NCI-H2081 (cell line): ENCODE results near the gene PTX4.
A peak's percentile ranks its signal among the peaks of the same experiment; 100 is the strongest.
"Not testable (repeated sequence)": the region's sequence is repeated elsewhere in the genome, so short reads cannot be mapped to it uniquely, and the experiment has no call there.

Experiments used
- DNase-seq, 2 experiments: peaks; one replicate each; lab custom pipeline; 2025; lab: John Stamatoyannopoulos, UW

PTX4 gene

GRCh38 chr16:1481906-1482835, 6.6 kb downstream of the PTX4 start:
- no peak for DNase-seq

- DNase-seq: not testable (repeated sequence)
Observed at GRCh38 chr16:1478937-1479336, 9.8 kb downstream of the PTX4 start.

DNA sequence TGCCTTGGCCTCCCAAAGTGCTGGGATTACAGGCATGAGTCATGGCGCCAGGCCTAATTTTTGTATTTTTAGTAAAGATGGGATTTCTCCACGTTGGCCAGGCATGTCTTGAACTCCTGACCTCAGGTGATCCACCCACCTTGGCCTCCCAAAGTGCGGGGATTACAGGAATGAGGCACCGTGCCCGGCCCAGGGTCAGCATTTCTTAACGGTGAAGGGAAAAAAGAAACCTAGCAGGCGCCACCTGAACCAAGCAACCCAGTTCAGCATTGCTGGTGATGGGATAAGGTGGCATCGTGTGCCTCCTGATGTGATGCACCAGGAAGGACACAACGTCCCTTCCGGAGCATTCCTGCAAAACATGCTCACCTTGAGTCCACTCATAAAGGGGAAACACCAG, 11.7 kb downstream of the PTX4 start:
- DNase-seq: no peak

DNA sequence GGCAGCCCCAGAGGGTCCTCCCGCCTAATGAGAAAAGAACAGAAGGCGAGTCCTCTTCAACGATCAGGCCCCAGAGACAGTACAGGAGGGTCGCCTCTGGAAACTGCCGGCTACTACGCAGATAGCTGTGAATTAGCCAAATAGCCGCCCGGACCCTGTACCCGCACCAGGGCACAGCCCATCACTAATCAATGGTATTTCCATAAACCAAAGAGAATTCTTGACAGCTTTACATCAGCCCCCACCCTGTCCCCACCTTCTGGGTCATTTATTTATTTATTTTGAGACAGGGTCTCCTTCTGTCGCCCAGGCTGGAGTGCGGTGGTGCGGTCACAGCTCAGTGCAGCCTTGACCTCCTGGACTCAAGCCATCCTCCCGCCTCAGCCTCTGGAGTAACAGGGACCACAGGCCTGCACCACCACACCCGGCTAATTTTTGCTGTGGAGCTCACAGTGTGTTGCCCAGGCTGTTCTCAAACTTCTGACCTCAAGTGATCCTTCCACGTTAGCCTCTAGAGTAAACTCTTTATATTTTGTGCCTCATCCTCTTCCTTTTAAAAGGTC, 13.1 kb downstream of the PTX4 start:
- DNase-seq: no peak

DNA sequence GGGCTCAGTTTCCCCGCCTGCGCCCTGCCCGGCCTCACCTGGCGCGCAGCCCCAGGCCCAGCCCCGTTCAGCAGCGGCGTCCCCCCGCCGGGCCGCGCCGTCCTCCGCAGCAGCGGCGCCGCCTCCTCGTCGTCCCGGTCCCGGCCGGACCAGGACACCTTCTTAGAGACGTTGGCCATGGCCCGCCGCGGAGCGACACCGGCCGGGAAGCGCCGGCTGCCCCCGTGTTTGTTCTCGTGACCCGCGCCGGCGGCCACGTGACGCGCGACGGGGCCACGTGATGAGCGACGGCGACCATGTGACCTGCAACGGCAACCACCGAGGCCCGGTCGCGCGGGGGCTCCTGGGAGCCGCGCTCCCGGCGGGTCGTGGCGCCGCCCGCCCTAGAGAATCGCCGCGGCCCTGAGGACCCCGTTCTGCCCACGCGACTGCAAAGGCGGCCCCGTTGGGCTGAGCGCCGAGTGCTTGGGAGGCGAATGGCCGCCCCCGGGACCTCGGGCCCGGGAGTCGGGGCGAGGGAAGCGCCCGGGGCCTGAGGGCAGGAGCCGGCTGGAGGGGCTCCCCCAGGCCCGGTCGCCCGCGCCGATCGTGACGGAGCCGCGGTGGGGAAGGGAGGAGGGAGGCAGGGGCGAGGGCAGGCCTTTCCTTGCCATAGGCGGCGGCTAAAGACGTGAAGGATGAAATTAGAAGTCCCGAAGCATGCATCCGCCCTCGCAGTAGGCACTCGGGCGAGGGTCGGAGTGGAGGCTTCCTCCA, 13.8 kb downstream of the PTX4 start, which contains the start of gene CLCN7:
Gene CLCN7 (minus strand): TSS at position 233 of the 756 bp plus-strand sequence. CDS start 54 bp downstream, at position 179.
- peak; percentile 66 to 81 for DNase-seq

DNA sequence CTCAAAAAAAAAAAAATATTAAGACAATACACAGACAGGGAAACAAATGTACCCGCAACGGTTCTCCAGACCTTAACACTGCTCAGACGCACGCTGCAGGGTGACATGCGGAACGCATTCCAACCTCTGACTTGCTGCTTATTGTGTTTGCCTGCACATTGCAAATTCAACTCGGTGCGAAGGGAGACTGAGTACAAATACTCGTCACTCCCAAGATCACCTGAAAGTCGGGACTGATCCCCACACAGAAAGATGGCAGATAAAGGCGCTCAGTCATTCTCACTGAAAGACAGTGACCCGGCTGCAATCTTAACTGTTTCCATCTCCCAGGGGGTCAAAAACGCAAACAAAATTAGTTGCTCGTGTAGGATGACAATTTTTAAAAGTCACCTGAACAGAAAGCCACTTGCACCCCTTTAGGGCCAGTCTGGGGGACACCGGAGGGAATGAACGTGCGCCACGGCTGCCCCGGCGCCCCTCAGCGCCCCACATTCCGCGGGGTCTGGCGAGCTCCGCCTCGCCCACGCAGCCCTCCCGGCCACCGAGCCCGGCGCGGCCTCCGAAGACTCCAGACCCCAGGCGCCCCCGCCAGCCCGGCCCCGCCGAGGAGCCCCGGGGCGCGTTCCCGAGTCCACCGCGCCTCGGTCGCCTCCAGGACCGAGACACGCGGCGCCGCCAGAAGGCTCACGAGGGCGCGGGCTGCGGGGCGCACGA, 14.5 kb downstream of the PTX4 start:
- no peak for DNase-seq

- DNase-seq: no peak
Observed at GRCh38 chr16:1472974-1473373, 15.8 kb downstream of the PTX4 start.

GRCh38 chr16:1471569-1472194, 17.1 kb downstream of the PTX4 start:
- no peak for DNase-seq

- no peak for DNase-seq
Observed at GRCh38 chr16:1470481-1471251, 18.1 kb downstream of the PTX4 start.

DNA sequence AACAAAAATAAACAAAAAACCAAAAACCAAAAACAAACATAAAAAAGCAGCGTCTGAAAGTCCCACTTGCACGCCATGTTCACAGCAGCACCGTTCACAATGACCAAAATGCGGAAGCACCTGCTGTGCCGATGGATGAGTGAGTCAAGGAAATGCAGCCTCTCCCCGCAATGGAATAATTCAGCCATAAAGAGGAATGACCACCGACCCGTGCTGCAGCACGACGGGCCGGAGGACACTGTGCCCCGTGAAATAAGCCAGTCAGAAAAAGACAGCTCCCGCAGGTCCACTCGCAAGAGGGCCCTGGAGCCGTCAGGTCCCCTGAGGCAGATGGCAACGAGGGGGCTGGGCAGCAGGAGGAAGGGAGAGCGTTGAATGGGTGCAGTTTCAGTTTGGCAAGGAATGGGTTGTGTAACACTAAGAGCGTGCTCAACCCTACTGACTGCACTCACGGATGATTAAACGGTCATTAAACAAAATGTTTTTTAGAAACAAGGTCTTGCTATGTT, 19.0 kb downstream of the PTX4 start:
- no peak for DNase-seq

DNA sequence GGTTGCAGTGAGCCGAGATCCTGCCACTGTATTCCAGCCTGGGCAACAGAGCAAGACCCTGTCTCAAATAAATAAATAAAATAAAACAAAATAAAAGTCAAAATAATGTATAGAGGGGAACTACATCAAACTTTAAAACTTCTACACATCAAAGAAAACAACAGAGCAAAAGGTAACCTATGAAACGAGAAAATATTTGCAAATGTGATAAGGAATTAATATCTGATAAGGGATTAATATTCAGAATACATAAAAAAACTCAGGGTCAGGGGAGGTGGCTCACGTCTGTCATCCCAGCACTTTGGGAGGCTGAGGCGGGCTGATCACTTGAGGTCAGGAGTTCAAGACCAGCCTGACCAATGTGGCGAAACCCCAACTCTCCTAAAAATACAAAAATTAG, 19.6 kb downstream of the PTX4 start:
- not testable (repeated sequence) for DNase-seq

GRCh38 chr16:1468426-1468810, 20.3 kb downstream of the PTX4 start:
- DNase-seq: no peak

- no peak for DNase-seq
Observed at GRCh38 chr16:1466968-1467521, 21.7 kb downstream of the PTX4 start.

- no peak for DNase-seq
Observed at GRCh38 chr16:1466054-1466453, 22.7 kb downstream of the PTX4 start.

DNA sequence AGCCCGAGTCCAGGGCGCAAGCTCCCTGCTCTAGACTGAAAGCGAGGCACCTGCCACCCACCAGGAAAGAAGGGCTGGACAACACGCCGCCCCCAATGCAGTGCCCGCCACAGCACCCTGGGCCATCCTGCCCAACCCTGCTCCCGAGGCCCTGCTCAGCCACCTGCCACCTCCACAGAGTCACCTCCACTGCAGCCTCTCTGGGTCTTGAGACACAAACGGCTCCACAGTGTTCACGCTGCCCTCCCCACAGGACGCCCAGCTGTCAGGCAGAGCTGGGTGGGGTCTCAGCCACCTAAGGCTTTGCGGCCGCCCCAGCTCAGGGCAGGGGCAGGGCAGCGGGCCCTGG, 23.2 kb downstream of the PTX4 start:
- DNase-seq: no peak

DNA sequence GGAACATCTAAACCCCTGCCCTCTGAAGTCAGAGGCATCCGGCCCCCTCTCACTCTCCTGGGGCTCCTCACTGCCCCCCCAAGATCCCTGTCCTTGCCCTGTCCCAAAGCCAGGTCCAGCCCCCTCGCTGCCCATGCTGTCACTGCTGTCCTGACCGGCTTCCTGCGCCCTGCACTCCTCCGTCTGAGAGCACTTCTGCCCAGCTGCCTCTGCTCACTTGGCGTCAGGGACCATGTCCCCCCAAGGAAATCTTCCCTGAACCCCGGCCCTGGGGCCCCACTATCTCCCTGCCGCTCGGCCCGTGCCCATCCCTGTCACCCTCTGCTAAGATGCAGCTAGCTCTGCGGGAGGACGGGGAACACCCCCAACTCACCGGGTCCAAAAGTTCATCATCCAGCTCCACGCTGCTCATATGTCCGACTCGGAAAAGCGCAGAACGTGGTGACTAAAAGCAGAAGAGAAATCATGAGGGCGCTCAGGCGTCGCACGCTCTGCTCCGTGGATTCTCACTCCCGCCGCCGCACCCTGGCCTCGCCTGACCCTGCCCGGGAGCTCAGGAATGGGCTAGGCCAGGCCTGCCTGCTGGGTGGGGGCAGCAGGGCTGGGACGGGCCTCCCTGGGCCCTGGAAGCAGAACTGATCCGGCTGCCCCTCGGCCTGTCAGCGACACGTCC, 23.7 kb downstream of the PTX4 start:
- no peak for DNase-seq

DNA sequence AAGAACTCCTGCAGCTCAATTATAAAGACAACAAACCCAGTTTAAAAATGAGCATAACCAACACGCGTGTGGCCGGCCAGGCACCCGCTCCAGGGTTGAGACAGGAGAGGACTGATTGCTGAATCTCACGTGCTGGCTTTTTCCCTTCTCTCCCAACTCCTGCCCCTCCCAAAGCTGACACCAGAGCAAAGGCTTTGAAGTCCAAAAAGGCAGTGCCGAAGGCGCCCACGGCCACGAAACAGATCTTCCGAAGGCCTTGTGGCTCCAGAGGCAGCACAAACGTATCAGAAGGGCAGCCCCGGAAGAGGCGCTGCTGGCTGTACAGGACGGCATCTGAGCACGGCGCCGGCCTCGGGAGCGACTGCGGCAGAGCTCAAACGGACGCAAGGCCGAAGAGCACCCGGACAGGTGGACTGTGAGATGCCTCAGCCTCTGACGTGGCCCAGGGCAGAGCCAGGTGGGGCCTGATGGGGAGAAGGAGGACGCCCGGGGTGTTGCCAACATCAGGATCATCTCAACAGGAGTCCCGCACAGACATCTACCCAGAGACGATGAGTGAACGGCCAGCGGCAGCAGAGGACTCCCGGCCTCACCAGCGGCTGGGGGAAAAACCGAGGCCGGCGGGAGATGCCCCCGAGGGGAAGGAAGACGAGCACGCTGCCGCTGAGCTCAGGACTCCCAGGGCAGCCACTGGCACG, 24.4 kb downstream of the PTX4 start:
- no peak for DNase-seq

DNA sequence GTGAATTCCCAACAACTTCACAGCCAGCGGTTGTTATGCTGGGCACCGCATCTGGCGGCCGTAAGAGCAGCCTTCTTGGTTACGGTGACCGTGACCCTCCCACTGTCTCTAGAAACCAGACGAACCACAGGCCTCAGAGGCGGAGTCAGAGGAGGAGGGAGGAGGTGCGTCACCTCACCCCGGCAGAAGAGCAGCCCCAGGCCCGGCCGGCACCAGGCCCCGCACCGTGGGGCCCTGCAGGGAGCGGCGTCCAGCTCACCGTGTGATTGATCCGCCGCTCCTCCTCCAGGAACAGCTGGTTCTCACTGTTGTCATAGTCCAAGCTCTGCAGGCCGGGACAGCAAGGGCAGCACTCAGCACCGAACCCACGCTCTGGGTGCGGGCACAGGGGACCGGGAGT, 27.6 kb downstream of the PTX4 start:
- DNase-seq: no peak

GRCh38 chr16:1460602-1461138, 28.1 kb downstream of the PTX4 start:
- no peak for DNase-seq
